Upper lobe of left lung (tissue), 6 donors: ENCODE results near the gene IQSEC1. TPM values are rescaled to one million over a fixed set of nuclear protein-coding genes. Genes with fewer than 3 reads are reported as not detected.
A peak's percentile ranks its signal among the peaks of the same experiment; 100 is the strongest.

Experiments used
- ATAC-seq, 2 donors: fragments of 200-7000 bp; cut with Tn5 transposase; one replicate each; pipeline ENCODE4 v1.9.1; 2022; ENCODE audit warnings: mild to moderate bottlenecking in 2 of 2, moderate library complexity in 2 of 2; ENCODE audit not compliant: low FRiP score in 2 of 2
- DNase-seq, 2 donors: peaks; one replicate each; pipeline ENCODE4 v3.0.0-alpha.2; 2019 to 2020
- H3K27ac ChIP-seq, 4 donors: fragments of 200-600 bp; sonication (generic); one replicate each; pipeline ENCODE4 v1.5.1; 2016 to 2019
- H3K27me3 ChIP-seq, 4 donors: fragments of 200-600 bp; sonication (generic); one replicate each; pipeline ENCODE4 v1.5.1; 2017 to 2019
- H3K36me3 ChIP-seq, 4 donors: fragments of 200-600 bp; sonication (generic); one replicate each; pipeline ENCODE4 v1.5.1; 2016 to 2019
- H3K4me1 ChIP-seq, 4 donors: fragments of 200-600 bp; sonication (generic); one replicate each; pipeline ENCODE4 v1.5.1; 2018 to 2019
- H3K4me3 ChIP-seq, 4 donors: fragments of 200-600 bp; sonication (generic); one replicate each; pipeline ENCODE4 v1.5.1; 2017 to 2019; ENCODE audit warnings: mild to moderate bottlenecking in 2 of 4, moderate library complexity in 1 of 4
- H3K9me3 ChIP-seq, 4 donors: fragments of 200-600 bp; sonication (generic); one replicate each; pipeline ENCODE4 v1.5.1; 2018 to 2019
- CTCF ChIP-seq, 6 experiments: fragments of 450-650 bp in 4 of 6; fragments of 200-600 bp in 2 of 6; sonication (generic) in 2 of 6; IDR thresholded peaks; one replicate each; pipeline ENCODE4 v1.5.1; 2016 to 2019; ENCODE audit warnings: antibody characterized with exemption in 6 of 6
- EP300 ChIP-seq, 4 donors: sonication (generic); formaldehyde crosslinking; IDR thresholded peaks; one replicate each; pipeline ENCODE4 v1.5.1; 2017; ENCODE audit warnings: antibody characterized with exemption in 4 of 4, control low read depth in 2 of 4
- POLR2A ChIP-seq, 4 donors: fragments of 450-650 bp; IDR thresholded peaks; one replicate each; pipeline ENCODE4 v1.5.1; 2016 to 2017; ENCODE audit warnings: antibody characterized with exemption in 4 of 4, mild to moderate bottlenecking in 2 of 4
- POLR2AphosphoS5 ChIP-seq, 2 donors: sonication (generic); formaldehyde crosslinking; IDR thresholded peaks; one replicate each; pipeline ENCODE4 v1.5.1; 2017; ENCODE audit warnings: antibody characterized with exemption in 2 of 2
- WGBS, 2 donors: methylation state at CpG; one replicate each; pipeline ENCODE4 v1.1.5; 2017 to 2018; 5-methylcytosine and 5-hydroxymethylcytosine counted together
- total RNA-seq, 6 donors: library from RNA; depleted of rRNA in 4 of 6; stranded (reverse); fragments of >200 nt in 4 of 6; gene quantifications; one replicate each; pipeline versions ENCODE4 v1.1.0 to v1.2.1, GENCODE V29; 2016 to 2021
- donor health status: DM: no; HTN: no; CAD: no; lungs with moderate emphysema.
- donor health status: DM: no; HTN: yes; CAD: no; lungs with severe emphysema.

The IQSEC1 gene
- total RNA-seq, 6 donors from 2014 or later: 51.1 to 105 (median 81.0) TPM

GRCh38 chr3:12898290-12898964 lies 174.8 kb downstream of the IQSEC1 start:
- no peak for TF ChIP-seq POLR2A (IDR thresholded peaks at IDR 0.05)
- no peak for TF ChIP-seq EP300 (IDR thresholded peaks at IDR 0.05)
- no peak for TF ChIP-seq CTCF (IDR thresholded peaks at IDR 0.05)
- no peak for TF ChIP-seq POLR2AphosphoS5 (IDR thresholded peaks at IDR 0.05)
- DNase-seq (no peak), ATAC-seq (no peak)
- H3K9me3 ChIP-seq: no peaks in the 10 kb centered on the region
- H3K27me3 ChIP-seq: no peaks in the 10 kb centered on the region
- WGBS, 2 donors: 89 to 90% methylated on average over 22 of the region's 22 CpGs
- peaks cover 12 to 55% (median 35%) of the 10 kb centered on the region in 4 donors for H3K36me3 ChIP-seq
- peaks cover 0 to 11% (median 0%) of the 10 kb centered on the region in 4 donors for H3K4me1 ChIP-seq
- no peak overlapping the region for H3K27ac ChIP-seq
- H3K4me3 ChIP-seq: no peak overlapping the region

- peaks cover 7 to 47% (median 30%) of the 10 kb centered on the region in 4 donors for H3K36me3 ChIP-seq
- no peak for DNase-seq
- H3K9me3 ChIP-seq: no peaks in the 10 kb centered on the region
- H3K27ac ChIP-seq: no peak overlapping the region
- WGBS, 2 donors: 75% methylated on average over 12 to 13 of the region's 13 CpGs
- peaks cover 0 to 11% (median 0%) of the 10 kb centered on the region in 4 donors for H3K4me1 ChIP-seq
- H3K27me3 ChIP-seq: no peaks in the 10 kb centered on the region
- H3K4me3 ChIP-seq: no peak overlapping the region
- TF ChIP-seq POLR2A (IDR thresholded peaks at IDR 0.05) (no peak), CTCF (IDR thresholded peaks at IDR 0.05) (no peak), POLR2AphosphoS5 (IDR thresholded peaks at IDR 0.05) (no peak), EP300 (IDR thresholded peaks at IDR 0.05) (no peak)
- no peak for ATAC-seq
Measured at GRCh38 chr3:12897381-12898289, 175.6 kb downstream of the IQSEC1 start.

GRCh38 chr3:12896063-12896985 lies 176.9 kb downstream of the IQSEC1 start:
- Histone ChIP-seq H3K9me3 (no peaks in the 10 kb centered on the region), H3K4me3 (no peak overlapping the region), H3K4me1 (peaks cover 3 to 20% (median 4%) of the 10 kb centered on the region in 4 donors), H3K27me3 (no peaks in the 10 kb centered on the region), H3K36me3 (peaks cover 7 to 34% (median 26%) of the 10 kb centered on the region in 4 donors), H3K27ac (no peak overlapping the region)
- ATAC-seq (peak in 1 of 2 donors; percentile 3), DNase-seq (no peak)
- WGBS, 2 donors: 44 to 55% methylated on average over 11 to 14 of the region's 14 CpGs
- TF ChIP-seq CTCF (IDR thresholded peaks at IDR 0.05): peak in 1 of 6 experiments; percentile 10
- TF ChIP-seq POLR2AphosphoS5 (IDR thresholded peaks at IDR 0.05): no peak

GRCh38 chr3:12895391-12896062 lies 177.7 kb downstream of the IQSEC1 start:
- peak; percentile 11 to 25 for ATAC-seq

More at GRCh38 chr3:12895391-12896062, 177.7 kb downstream of the IQSEC1 start:
- H3K36me3 ChIP-seq: peaks cover 7 to 26% (median 18%) of the 10 kb centered on the region in 4 donors
- 65 to 75% methylated on average over 12 to 13 of the region's 13 CpGs for WGBS, 2 donors
- H3K27ac ChIP-seq: no peak overlapping the region
- no peak for DNase-seq
- H3K4me3 ChIP-seq: no peak overlapping the region
- H3K4me1 ChIP-seq: peaks cover 3 to 20% (median 4%) of the 10 kb centered on the region in 4 donors
- H3K9me3 ChIP-seq: no peaks in the 10 kb centered on the region
- no peaks in the 10 kb centered on the region for H3K27me3 ChIP-seq
- TF ChIP-seq POLR2A (IDR thresholded peaks at IDR 0.05): no peak
